Endothelial cell of umbilical vein (primary cell): Measurements from ENCODE around the gene ZNF181. TPM values are rescaled to one million over a fixed set of nuclear protein-coding genes. Genes with fewer than 3 reads are reported as not detected.

ENCODE experiments used
- BruUV-seq: library from RNA; stranded (reverse); fragments of 400-500 nt; replicated peaks from 2 replicates; lab custom pipeline; 2021; lab: Mats Ljungman, UMichigan
- CTCF ChIA-PET: fragments of 300-600, 350-600 bp; sonication (Branson Sonifier 250); formaldehyde crosslinking; loops from one replicate; lab custom pipeline; 2021; ENCODE audit warnings: antibody characterized with exemption, inconsistent platforms; lab: Charles Lee
- POLR2A ChIA-PET: fragments of 300-600, 350-600 bp; sonication (Branson Sonifier 250); formaldehyde crosslinking; loops from one replicate; lab custom pipeline; 2021; ENCODE audit warnings: antibody characterized with exemption, inconsistent platforms; lab: Charles Lee
- DNase-seq: peaks from one replicate; pipeline ENCODE4 v3.0.0-alpha.2; 2011; ENCODE audit warnings: low read depth, low spot score
- FAIRE-seq: peaks from 2 replicates; lab custom pipeline; 2011; peaks lifted over from hg19 to GRCh38; lab: Jason Lieb, UNC
- H2AFZ ChIP-seq: 2 replicates; pipeline ENCODE4 v1.6.0; 2012; ENCODE audit warnings: low read depth, low read length, control low read depth, inconsistent platforms
- H3K27ac ChIP-seq: 2 replicates; pipeline ENCODE4 v1.5.1; 2011; ENCODE audit warnings: low read depth, mild to moderate bottlenecking, control low read depth, low read length, moderate library complexity; ENCODE audit not compliant: insufficient read depth
- H3K27me3 ChIP-seq, 2 experiments: 2 replicates each; pipeline versions ENCODE4 v1.6.0 to v1.6.1; 2011; ENCODE audit warnings: low read length in 2 of 2, mixed read lengths in 1 of 2; ENCODE audit not compliant: control insufficient read depth in 2 of 2, insufficient read depth in 2 of 2
- H3K36me3 ChIP-seq, 2 experiments: 2 replicates in 1 of 2; 3 replicates in 1 of 2; pipeline ENCODE4 v1.5.1; 2011; ENCODE audit warnings: low read length in 2 of 2, mild to moderate bottlenecking in 1 of 2, moderate library complexity in 1 of 2; ENCODE audit not compliant: control insufficient read depth in 2 of 2, insufficient read depth in 2 of 2; ENCODE audit errors: extremely low read depth in 1 of 2
- H3K4me1 ChIP-seq: 3 replicates; pipeline ENCODE4 v1.5.1; 2011; ENCODE audit warnings: mild to moderate bottlenecking, low read length; ENCODE audit not compliant: control insufficient read depth, insufficient read depth; ENCODE audit errors: extremely low read depth
- H3K4me2 ChIP-seq: 2 replicates; pipeline ENCODE4 v1.6.1; 2011; ENCODE audit warnings: low read length, control low read depth, mixed read lengths; ENCODE audit not compliant: insufficient read depth
- H3K4me3 ChIP-seq, 3 experiments: fragments of 200-600 bp in 1 of 3; sonication (generic), shearing (Covaris generic) in 1 of 3; replicated peaks in 1 of 3; 2 replicates each; pipeline ENCODE4 v1.5.1; 2011 to 2016; ENCODE audit warnings: control low read depth in 3 of 3, low read length in 3 of 3, mild to moderate bottlenecking in 2 of 3, inconsistent platforms in 1 of 3, low read depth in 1 of 3, moderate library complexity in 1 of 3; ENCODE audit not compliant: insufficient read depth in 1 of 3
- H3K79me2 ChIP-seq: 2 replicates; pipeline ENCODE4 v1.6.0; 2012; ENCODE audit warnings: low read length, inconsistent platforms; ENCODE audit not compliant: control insufficient read depth, insufficient read depth
- H3K9ac ChIP-seq: replicated peaks from 2 replicates; pipeline ENCODE3; 2011; ENCODE audit warnings: low read length, control low read depth; ENCODE audit not compliant: insufficient read depth; ENCODE audit errors: extremely low read depth
- H3K9me1 ChIP-seq: replicated peaks from 3 replicates; pipeline ENCODE4 v1.6.0; 2011; ENCODE audit warnings: mild to moderate bottlenecking, low read length; ENCODE audit not compliant: control insufficient read depth, insufficient read depth; ENCODE audit errors: extremely low read depth
- H3K9me3 ChIP-seq: replicated peaks from 2 replicates; pipeline ENCODE4 v1.5.1; 2012; ENCODE audit warnings: low read length, inconsistent platforms; ENCODE audit not compliant: control insufficient read depth, insufficient read depth
- H4K20me1 ChIP-seq: replicated peaks from 2 replicates; pipeline ENCODE3; 2011; ENCODE audit warnings: mild to moderate bottlenecking, low read length; ENCODE audit not compliant: control insufficient read depth, insufficient read depth; ENCODE audit errors: extremely low read depth
- EZH2 ChIP-seq: IDR thresholded peaks from 2 replicates; pipeline ENCODE4 v1.6.1; 2012; ENCODE audit warnings: borderline replicate concordance, low read depth, mild to moderate bottlenecking, moderate library complexity, low read length, inconsistent platforms; ENCODE audit not compliant: severe bottlenecking
- FOS ChIP-seq: IDR thresholded peaks from 2 replicates; pipeline ENCODE4 v1.6.1; 2011; ENCODE audit warnings: mild to moderate bottlenecking, low read length, moderate library complexity, borderline replicate concordance; ENCODE audit not compliant: insufficient read depth
- GATA2 ChIP-seq: IDR thresholded peaks from 2 replicates; pipeline ENCODE4 v1.7.0; 2011; ENCODE audit warnings: low read depth, mild to moderate bottlenecking, moderate library complexity, mixed read lengths, low read length; ENCODE audit not compliant: insufficient read length, insufficient read depth
- JUN ChIP-seq: IDR thresholded peaks from 2 replicates; pipeline ENCODE4 v1.6.1; 2011; ENCODE audit warnings: borderline replicate concordance, low read depth; ENCODE audit not compliant: insufficient read length, insufficient read depth
- MYC ChIP-seq: IDR thresholded peaks from one replicate; pipeline ENCODE4 v1.6.1; 2011; ENCODE audit warnings: mild to moderate bottlenecking, low read depth, low read length
- POLR2A ChIP-seq: IDR thresholded peaks from 2 replicates; pipeline ENCODE4 v1.6.1; 2012; ENCODE audit warnings: low read depth, mild to moderate bottlenecking, control low read depth, low read length
- POLR2AphosphoS5 ChIP-seq: IDR thresholded peaks from 2 replicates; pipeline ENCODE4 v1.6.1; 2012; ENCODE audit warnings: low read depth, mild to moderate bottlenecking, control low read depth, low read length, moderate library complexity; ENCODE audit not compliant: insufficient read depth
- dilution Hi-C: fragments of 300-500 bp; cut with MboI; formaldehyde crosslinking; loops from one replicate; pipeline ENCODE4 v1.15.0; 2019; ENCODE audit warnings: low sequenced_read_pairs; ENCODE audit not compliant: extremely low pct_ligation_motif_present
- intact Hi-C: fragments of 100-400 bp; cut with micrococcal nuclease; formaldehyde crosslinking; loops from one replicate; pipeline ENCODE4 v1.10.0; 2022
- polyA plus RNA-seq, 4 experiments: library from polyadenylated mRNA; depleted of rRNA in 3 of 4; stranded (reverse) in 3 of 4; unstranded in 1 of 4; fragments of >200 nt; gene quantifications; 2 replicates each; pipeline versions ENCODE4 v1.2.1 to v1.2.3, GENCODE V29; 2011 to 2012; ENCODE audit warnings: missing spikeins in 1 of 4
- total RNA-seq: library from RNA; stranded (reverse); gene quantifications from 2 replicates; pipeline ENCODE4 v1.2.3, GENCODE V29; 2021
- TF ChIP-seq, protein P1 (sequence below): IDR thresholded peaks from 2 replicates; pipeline ENCODE4 v1.6.1; 2011; ENCODE audit not compliant: insufficient read depth, insufficient read length
- TF ChIP-seq, protein P2 (sequence below), 2 donors: IDR thresholded peaks; 1 replicate in 1 of 2; 2 replicates in 1 of 2; pipeline ENCODE4 v1.5.1; 2011; ENCODE audit warnings: low read length in 2 of 2, mild to moderate bottlenecking in 2 of 2, moderate library complexity in 2 of 2, control low read depth in 1 of 2, inconsistent platforms in 1 of 2, low read depth in 1 of 2; ENCODE audit not compliant: insufficient read depth in 1 of 2; ENCODE audit errors: extremely low read depth in 1 of 2

Gene ZNF181
- total and polyA plus RNA-seq, 2 donors (not counting 3 experiments of a cell fraction or from before 2014, with no cell fraction given), result 4.7 to 5.0 TPM

- FAIRE-seq (no peak), DNase-seq (no peak)
- TF ChIP-seq POLR2A (no peak), JUN (no peak), EZH2 (no peak), MYC (no peak), POLR2AphosphoS5 (no peak), GATA2 (no peak), FOS (no peak)
- TF ChIP-seq, protein P1, sequence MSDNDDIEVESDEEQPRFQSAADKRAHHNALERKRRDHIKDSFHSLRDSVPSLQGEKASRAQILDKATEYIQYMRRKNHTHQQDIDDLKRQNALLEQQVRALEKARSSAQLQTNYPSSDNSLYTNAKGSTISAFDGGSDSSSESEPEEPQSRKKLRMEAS, result no peak
- TF ChIP-seq, protein P2, sequence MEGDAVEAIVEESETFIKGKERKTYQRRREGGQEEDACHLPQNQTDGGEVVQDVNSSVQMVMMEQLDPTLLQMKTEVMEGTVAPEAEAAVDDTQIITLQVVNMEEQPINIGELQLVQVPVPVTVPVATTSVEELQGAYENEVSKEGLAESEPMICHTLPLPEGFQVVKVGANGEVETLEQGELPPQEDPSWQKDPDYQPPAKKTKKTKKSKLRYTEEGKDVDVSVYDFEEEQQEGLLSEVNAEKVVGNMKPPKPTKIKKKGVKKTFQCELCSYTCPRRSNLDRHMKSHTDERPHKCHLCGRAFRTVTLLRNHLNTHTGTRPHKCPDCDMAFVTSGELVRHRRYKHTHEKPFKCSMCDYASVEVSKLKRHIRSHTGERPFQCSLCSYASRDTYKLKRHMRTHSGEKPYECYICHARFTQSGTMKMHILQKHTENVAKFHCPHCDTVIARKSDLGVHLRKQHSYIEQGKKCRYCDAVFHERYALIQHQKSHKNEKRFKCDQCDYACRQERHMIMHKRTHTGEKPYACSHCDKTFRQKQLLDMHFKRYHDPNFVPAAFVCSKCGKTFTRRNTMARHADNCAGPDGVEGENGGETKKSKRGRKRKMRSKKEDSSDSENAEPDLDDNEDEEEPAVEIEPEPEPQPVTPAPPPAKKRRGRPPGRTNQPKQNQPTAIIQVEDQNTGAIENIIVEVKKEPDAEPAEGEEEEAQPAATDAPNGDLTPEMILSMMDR (IDR thresholded peaks at IDR 0.05; ENCODE audit: extremely low read depth in 1 of 2, insufficient read depth in 1 of 2, low read depth in 1 of 2, low read length in 2 of 2), result no peak
- H3K4me1 ChIP-seq, result no peaks in the 10 kb centered on the region
- H3K9ac ChIP-seq, result no peak overlapping the region
- no peaks in the 10 kb centered on the region for H3K79me2 ChIP-seq
- H3K9me3 ChIP-seq, result no peaks in the 10 kb centered on the region
- dilution Hi-C loops (no loop called here), intact Hi-C loops (no loop called here)
- no peaks in the 10 kb centered on the region for H3K36me3 ChIP-seq
- CTCF ChIA-PET, result no interaction called here
- H3K27me3 ChIP-seq, result peaks cover 0 to 1% of the 10 kb centered on the region in 2 experiments
- no peaks in the 10 kb centered on the region for H3K9me1 ChIP-seq
- H3K4me3 ChIP-seq, result no peak overlapping the region
- no peak overlapping the region for H3K4me2 ChIP-seq
- no peaks in the 10 kb centered on the region for H4K20me1 ChIP-seq
- H2AFZ ChIP-seq, result no peak overlapping the region
- no TSS peak for BruUV-seq
- POLR2A ChIA-PET, result no interaction called here
- no peak overlapping the region for H3K27ac ChIP-seq
Measured at GRCh38 chr19:34725400-34725799, 8.6 kb upstream of the ZNF181 start.
